Activated T-helper 2 cell treated with anti-CD3 and anti-CD28 coated beads, Interferon-gamma antibody, Interleukin-2, Interleukin-4, amounts not matched to agents 10 μg/mL and 5 μg/mL and 100 μg/mL, durations not matched to agents 14 hours and 24 hours and 36 hours (primary cell): Measurements from ENCODE around the gene COA7. TPM values are rescaled to one million over a fixed set of nuclear protein-coding genes. Genes with fewer than 3 reads are reported as not detected.

Experiments
- DNase-seq: peaks from one replicate; pipeline ENCODE4 v3.0.0; 2021; ENCODE audit warnings: low spot score
- H3K27ac Mint-ChIP-seq: one replicate; pipeline ENCODE4 v1.8.0; 2021; ENCODE audit warnings: mixed read lengths
- H3K27me3 Mint-ChIP-seq: one replicate; pipeline ENCODE4 v1.8.0; 2021; ENCODE audit warnings: low read depth, mixed read lengths
- H3K36me3 Mint-ChIP-seq: one replicate; pipeline ENCODE4 v1.8.0; 2021; ENCODE audit warnings: low read depth, mixed read lengths
- H3K4me1 Mint-ChIP-seq: one replicate; pipeline ENCODE4 v1.8.0; 2021; ENCODE audit warnings: low read depth, mixed read lengths
- H3K4me3 Mint-ChIP-seq: one replicate; pipeline ENCODE4 v1.8.0; 2021; ENCODE audit warnings: low read depth, mild to moderate bottlenecking, moderate library complexity, mixed read lengths
- H3K9me3 Mint-ChIP-seq: one replicate; pipeline ENCODE4 v1.8.0; 2021; ENCODE audit warnings: mixed read lengths
- intact Hi-C: fragments of 100-400 bp; cut with micrococcal nuclease; formaldehyde crosslinking; loops from one replicate; pipeline ENCODE4 v1.15.1; 2023
- total RNA-seq: library from RNA; stranded (reverse); gene quantifications from 2 replicates; pipeline ENCODE4 v1.2.3, GENCODE V29; 2022

Gene COA7
- total RNA-seq, 1 donor from 2014 or later, result 31.5 TPM

DNA sequence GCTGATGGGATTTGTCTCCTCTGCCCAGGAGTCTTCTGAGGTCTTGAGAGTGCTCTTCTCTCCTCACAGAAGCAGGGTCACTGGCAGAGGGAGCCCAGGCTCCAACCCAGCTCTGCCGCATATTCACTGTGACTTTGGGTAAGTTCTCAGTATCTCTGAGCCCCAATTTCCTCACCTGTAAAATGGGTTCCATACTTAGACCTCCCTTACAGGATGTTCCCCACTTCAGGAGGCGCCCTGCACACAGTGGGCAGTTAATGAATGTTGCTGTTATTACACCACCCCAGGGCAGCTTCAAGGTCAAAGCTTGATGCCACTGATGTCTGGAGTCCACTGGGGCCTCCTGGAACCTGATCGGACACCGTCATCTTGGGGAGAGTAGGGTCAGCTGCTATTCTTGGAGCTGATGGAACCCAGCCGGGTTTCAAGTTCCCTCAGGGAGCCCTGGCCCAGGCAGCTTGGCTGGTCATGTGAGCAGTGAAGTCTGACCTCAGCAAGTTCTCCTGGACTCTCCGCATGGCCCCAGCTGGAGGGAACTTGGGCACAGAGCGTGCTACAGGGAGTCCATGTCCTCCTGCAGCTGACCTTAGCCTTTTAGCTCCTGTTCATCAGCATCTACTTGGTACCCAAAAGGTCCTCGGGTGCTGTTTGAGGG is 21.8 kb downstream of the COA7 start:
- Mint-ChIP-seq H3K4me1 (peaks cover 12% of the 10 kb centered on the region), H3K4me3 (no peak overlapping the region), H3K9me3 (no peaks in the 10 kb centered on the region), H3K27me3 (no peaks in the 10 kb centered on the region), H3K27ac (no peak overlapping the region), H3K36me3 (no peaks in the 10 kb centered on the region)
- intact Hi-C loops, result loop anchor here (5.0 kb wide), 1 partner anchor 129 kb away; no protein-coding TSS in a partner anchor
- no peak for DNase-seq

DNA sequence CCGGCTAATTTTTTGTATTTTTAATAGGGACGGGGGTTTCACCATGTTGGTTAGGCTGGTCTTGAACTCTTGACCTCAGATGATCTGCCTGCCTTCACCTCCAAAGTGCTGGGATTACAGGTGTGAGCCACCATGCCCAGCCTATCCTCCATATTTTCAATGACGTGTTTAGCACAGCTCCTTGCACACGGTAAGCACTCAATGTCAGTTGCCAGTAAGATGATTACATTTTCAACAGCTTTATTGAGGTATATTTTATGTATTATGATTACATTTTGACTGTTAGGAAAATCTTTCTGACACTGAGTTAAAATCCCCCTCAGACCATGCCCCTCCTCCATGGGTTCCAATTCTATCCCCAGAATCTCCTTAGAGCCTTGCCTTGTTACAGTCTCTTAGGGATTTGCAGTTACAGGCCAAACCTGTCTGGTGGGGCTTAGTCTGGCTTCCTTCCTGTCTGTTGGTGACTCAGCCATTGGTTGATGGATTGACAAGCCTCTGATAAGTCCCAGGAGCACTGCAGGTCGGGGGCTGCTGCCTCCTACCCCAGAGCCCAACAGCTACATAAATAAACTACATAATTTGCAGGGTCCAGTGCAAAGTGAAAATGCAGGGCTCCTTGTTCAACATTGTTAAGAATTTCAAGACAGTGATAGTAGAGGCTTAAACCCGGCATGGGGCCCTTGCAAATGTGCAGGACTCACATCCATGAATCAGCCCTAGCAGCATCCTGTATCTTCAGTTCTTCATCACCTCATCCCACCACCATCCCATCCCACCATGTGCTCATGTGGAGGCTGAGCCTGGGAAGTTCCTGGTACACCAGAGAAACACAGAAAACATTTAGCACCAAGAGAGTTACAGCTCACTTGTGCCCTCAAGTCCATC is 23.4 kb downstream of the COA7 start:
- H3K27ac Mint-ChIP-seq, result peak overlapping the region; percentile 43
- intact Hi-C loops, result loop anchor here (5.0 kb wide), 1 partner anchor 127 kb away; no protein-coding TSS in a partner anchor
- H3K36me3 Mint-ChIP-seq, result no peaks in the 10 kb centered on the region

DNA sequence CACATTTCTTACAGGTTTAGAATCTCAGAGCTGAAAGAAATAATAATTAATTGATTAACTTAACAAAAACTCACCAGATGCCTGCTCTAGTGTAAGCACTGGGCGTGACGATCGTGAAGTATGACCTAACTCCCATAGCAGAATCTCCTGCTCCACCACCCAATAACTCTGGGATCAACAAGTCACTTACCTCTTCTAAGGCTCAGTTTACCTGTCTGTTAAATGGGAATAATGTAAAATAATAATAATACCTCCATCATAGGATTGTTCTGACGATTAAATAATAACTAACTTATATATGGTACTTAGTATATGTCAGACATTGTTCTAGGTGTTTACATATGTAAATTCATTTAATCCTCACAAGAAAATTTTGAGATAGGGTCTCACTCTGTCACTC is 24.6 kb downstream of the COA7 start:
- Mint-ChIP-seq H3K9me3 (no peaks in the 10 kb centered on the region), H3K36me3 (no peaks in the 10 kb centered on the region), H3K27ac (no peak overlapping the region), H3K4me3 (no peak overlapping the region), H3K27me3 (no peaks in the 10 kb centered on the region), H3K4me1 (peaks cover 12% of the 10 kb centered on the region)
- no peak for DNase-seq
- intact Hi-C loops, result no loop called here

More for the DNA sequence above, 23.4 kb downstream of the COA7 start:
- H3K9me3 Mint-ChIP-seq, result no peaks in the 10 kb centered on the region
- no peak overlapping the region for H3K4me3 Mint-ChIP-seq
- peaks cover 12% of the 10 kb centered on the region for H3K4me1 Mint-ChIP-seq
- H3K27me3 Mint-ChIP-seq, result no peaks in the 10 kb centered on the region
- no peak for DNase-seq

DNA sequence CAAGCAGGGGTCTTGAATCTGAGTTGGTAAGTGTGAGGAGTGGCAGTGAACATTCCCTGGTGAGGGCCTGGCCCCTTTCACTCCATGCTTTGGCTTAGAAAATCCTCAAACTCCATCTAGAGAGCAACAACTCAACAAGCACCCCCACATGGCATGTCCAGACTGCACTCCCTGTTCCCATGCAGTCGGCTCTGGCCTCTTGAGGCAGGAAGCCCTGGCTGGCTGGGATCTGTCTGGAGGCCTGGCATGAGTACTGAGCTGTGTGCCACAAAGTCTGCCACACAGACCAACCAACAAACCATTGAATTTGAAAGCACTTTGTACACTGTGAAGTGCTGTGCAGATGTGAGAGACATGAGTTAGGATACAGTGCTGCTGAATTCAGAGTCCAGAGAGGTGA is 25.2 kb downstream of the COA7 start:
- H3K4me1 Mint-ChIP-seq, result peaks cover 12% of the 10 kb centered on the region
- H3K4me3 Mint-ChIP-seq, result no peak overlapping the region
- DNase-seq, result no peak
- H3K27ac Mint-ChIP-seq, result no peak overlapping the region
- no peaks in the 10 kb centered on the region for H3K36me3 Mint-ChIP-seq
- no peaks in the 10 kb centered on the region for H3K9me3 Mint-ChIP-seq
- H3K27me3 Mint-ChIP-seq, result no peaks in the 10 kb centered on the region
- intact Hi-C loops, result no loop called here

DNA sequence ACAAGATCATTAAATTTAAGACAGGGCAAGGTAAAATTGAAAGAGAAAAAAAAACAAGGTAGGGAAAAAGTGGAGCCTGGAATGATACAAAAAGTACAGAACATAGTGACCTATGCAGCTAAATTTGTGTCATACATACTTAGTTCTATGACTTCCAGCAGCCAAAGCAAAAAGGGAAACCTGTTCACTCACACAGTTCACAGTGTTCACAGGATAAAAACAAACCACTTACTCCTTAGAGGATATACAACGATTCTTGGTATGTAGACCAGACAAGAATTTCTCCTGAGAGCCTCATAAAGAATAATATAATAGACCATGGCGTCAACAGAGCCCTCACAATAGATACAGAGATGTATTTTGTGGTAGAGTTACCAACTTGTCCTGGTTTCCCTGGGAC is 27.5 kb downstream of the COA7 start:
- intact Hi-C loops, result no loop called here
- H3K36me3 Mint-ChIP-seq, result no peaks in the 10 kb centered on the region
- no peak overlapping the region for H3K27ac Mint-ChIP-seq
- peaks cover 12% of the 10 kb centered on the region for H3K4me1 Mint-ChIP-seq
- no peak overlapping the region for H3K4me3 Mint-ChIP-seq
- DNase-seq, result no peak
- H3K27me3 Mint-ChIP-seq, result no peaks in the 10 kb centered on the region
- H3K9me3 Mint-ChIP-seq, result no peaks in the 10 kb centered on the region

DNA sequence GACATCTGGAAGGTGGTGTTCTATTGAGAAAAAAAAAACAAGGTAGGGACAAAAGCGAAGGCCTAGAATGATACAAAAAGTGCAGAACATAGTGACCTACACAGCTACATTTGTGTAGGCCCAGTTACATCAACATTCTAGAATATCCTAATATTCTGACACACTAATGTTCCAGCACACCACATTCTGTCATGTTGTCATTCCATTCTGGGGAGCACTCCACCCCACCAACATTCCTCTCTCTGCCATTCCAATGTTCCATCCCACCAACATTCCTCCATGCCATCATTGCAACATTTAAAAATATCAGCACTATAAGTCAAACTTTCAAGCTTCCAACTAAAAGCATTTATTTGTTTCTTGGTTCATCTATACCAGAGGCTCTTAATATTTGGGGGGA is 28.5 kb downstream of the COA7 start:
- no peaks in the 10 kb centered on the region for H3K9me3 Mint-ChIP-seq
- H3K27me3 Mint-ChIP-seq, result no peaks in the 10 kb centered on the region
- H3K36me3 Mint-ChIP-seq, result no peaks in the 10 kb centered on the region
- no peak overlapping the region for H3K4me3 Mint-ChIP-seq
- no peak for DNase-seq
- H3K27ac Mint-ChIP-seq, result no peak overlapping the region
- H3K4me1 Mint-ChIP-seq, result peaks cover 5% of the 10 kb centered on the region
- intact Hi-C loops, result no loop called here

DNA sequence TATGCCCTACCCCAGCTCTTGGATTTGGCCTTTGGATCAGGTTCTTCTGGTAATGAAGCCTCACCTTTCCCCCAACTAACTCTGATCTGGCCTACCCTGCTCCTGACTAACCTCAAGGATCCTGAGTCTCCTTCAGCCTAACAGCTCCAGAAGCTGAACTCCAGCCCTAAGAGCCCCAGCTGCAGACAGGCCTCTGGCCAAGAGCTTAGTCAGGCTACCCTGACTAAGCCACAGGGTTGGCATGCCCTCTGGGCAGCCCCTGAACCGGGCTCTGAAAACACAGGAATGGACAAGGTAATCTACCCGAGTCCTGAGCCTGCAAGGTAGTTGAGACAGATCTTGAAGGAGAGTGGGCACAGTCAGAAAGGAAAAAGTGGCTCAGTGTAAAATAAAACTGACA is 29.4 kb downstream of the COA7 start:
- H3K4me1 Mint-ChIP-seq, result no peaks in the 10 kb centered on the region
- no peaks in the 10 kb centered on the region for H3K27me3 Mint-ChIP-seq
- H3K27ac Mint-ChIP-seq, result no peak overlapping the region
- no peaks in the 10 kb centered on the region for H3K9me3 Mint-ChIP-seq
- intact Hi-C loops, result no loop called here
- DNase-seq, result no peak
- no peaks in the 10 kb centered on the region for H3K36me3 Mint-ChIP-seq
- no peak overlapping the region for H3K4me3 Mint-ChIP-seq

DNA sequence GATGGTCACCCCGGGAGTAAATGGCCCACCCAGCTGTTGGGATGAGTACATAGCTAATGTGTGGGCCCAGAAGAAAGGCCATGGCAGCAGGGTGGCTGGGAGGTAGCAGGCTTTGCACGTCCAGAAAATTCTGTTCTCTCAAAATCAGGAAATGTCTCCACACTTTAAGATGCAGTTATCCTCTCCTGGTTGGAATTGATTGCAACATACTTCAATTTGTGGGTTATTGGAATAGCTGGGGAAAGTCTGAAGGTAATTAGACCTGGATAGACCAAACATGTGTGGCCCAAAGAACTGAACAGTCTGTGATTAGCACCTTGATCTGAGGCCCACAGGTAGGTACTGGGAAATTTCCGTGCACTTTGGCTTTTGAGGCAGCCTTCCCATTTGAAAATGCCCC is 30.2 kb downstream of the COA7 start:
- intact Hi-C loops, result no loop called here
- DNase-seq, result no peak
- H3K4me3 Mint-ChIP-seq, result no peak overlapping the region
- no peak overlapping the region for H3K27ac Mint-ChIP-seq
- no peaks in the 10 kb centered on the region for H3K4me1 Mint-ChIP-seq
- no peaks in the 10 kb centered on the region for H3K27me3 Mint-ChIP-seq
- no peaks in the 10 kb centered on the region for H3K36me3 Mint-ChIP-seq
- H3K9me3 Mint-ChIP-seq, result no peaks in the 10 kb centered on the region

DNA sequence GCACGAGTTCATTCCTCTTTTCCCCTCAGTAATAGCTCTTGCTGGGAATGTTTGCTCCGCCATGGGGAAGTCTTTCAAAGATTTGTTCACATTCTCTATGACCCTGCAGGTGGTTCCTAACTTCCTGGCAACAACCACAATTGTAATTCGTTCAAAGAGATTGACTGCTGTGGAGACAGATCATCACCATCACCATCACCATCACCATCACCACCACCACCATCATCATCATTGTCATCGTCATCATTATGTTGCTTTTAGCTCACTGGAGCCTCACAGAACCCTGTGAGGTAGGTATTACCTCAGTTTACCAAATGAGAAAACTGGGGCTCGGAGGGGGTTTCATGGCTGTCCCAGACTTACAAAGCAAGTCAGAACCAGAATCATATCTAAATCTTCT is 30.9 kb downstream of the COA7 start:
- no peaks in the 10 kb centered on the region for H3K36me3 Mint-ChIP-seq
- H3K4me3 Mint-ChIP-seq, result no peak overlapping the region
- intact Hi-C loops, result no loop called here
- H3K9me3 Mint-ChIP-seq, result no peaks in the 10 kb centered on the region
- H3K4me1 Mint-ChIP-seq, result no peaks in the 10 kb centered on the region
- DNase-seq, result no peak
- H3K27me3 Mint-ChIP-seq, result no peaks in the 10 kb centered on the region
- H3K27ac Mint-ChIP-seq, result no peak overlapping the region

DNA sequence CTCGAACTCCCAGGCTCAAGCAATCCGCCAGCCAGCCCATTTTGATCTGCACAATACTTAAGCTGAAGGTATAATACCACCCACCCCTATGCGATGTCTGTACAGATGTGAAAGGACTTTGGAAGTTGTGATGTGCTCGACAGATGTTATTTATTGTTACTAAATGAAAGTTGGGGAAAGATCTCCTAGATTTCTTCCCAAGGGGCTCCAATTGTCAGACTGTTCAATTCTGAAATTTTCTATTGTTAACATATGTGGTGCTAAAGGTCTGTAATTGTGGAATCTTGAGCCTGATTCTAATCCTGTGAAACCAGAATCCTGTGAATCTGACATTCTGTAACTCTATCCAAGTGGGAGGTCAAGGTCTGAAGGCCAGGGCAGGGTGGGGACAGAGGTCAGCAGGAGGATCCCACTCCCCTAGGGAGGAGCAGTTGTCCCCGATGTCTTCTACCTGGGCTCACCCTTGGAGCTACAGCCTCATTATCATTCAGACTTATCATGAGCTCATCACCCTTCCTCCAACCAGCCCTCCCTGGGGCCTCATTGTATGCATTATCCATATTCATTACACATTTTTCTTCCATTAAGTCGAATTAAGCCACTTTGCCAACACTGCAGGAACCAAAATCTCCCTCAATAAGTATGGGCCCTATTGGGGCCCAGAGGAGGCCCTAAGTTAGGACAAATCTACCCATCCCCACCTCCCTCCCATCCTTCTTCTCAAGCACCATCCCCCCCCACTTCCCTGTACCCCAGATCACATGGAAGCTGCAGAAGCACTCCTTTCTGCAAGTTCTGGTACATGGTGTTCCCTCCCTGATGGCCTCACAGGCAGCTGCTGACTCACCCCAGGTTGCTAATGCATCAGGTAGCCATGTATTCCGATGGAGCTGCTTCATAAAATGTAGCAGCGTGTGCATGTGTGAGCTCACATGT is 32.9 kb downstream of the COA7 start:
- no peaks in the 10 kb centered on the region for H3K9me3 Mint-ChIP-seq
- no peaks in the 10 kb centered on the region for H3K4me1 Mint-ChIP-seq
- H3K27ac Mint-ChIP-seq, result no peak overlapping the region
- H3K36me3 Mint-ChIP-seq, result no peaks in the 10 kb centered on the region
- DNase-seq, result no peak
- H3K27me3 Mint-ChIP-seq, result no peaks in the 10 kb centered on the region
- H3K4me3 Mint-ChIP-seq, result no peak overlapping the region
- intact Hi-C loops, result no loop called here

DNA sequence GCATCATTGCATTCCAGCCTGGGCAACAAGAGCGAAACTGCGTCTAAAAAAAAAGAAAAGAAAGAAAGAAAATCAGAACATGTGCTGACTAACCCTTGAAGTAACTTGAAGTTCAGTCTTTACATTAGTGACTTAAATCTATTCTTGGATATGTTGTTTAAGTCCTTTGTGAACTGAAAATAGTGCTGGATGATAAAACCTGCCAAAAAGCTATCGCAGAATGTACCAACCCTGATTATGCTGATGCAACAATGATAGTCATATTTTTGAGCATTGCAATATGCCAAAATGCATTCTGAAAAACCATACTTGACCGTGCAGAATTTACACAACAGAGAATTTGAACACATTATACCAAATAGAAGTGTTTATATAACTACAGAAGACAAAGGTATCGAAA is 34.4 kb downstream of the COA7 start:
- Mint-ChIP-seq H3K4me3 (no peak overlapping the region), H3K4me1 (peaks cover 12% of the 10 kb centered on the region), H3K27me3 (no peaks in the 10 kb centered on the region), H3K9me3 (no peaks in the 10 kb centered on the region), H3K36me3 (no peaks in the 10 kb centered on the region), H3K27ac (no peak overlapping the region)
- DNase-seq, result no peak
- intact Hi-C loops, result no loop called here

DNA sequence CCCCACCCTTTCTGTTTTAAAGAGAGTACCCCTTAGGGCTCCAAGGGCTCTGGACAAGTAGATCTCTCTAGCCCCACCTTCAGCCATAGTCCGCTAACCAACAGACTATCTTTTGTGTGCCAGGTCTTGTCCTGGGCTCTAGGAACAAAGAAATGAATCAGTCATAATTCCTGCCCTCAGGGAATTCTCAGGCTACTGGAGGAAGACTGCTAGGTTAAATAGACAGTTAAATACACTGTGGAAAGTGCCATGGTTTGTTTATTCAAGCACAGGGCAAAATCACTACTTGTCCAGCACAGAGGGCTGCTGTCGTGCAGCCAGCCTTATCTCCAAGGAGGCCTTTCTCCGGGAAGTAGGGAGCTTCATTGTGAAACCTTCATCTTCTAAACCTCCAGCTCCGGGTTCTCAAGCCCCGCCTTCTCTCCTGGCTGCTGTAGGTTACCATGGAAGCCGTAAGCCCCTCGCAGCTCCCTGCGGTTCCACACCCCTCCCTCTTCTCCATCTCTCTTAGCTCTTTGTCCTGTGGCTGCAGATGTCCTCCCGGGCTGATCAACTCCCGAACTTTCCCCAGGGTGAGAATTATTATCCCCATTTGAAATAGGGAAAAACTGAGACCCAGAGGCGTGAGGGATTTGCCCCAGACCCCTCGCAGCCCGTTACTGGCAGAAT is 35.4 kb downstream of the COA7 start:
- H3K4me1 Mint-ChIP-seq, result peaks cover 14% of the 10 kb centered on the region
- H3K27me3 Mint-ChIP-seq, result no peaks in the 10 kb centered on the region
- intact Hi-C loops, result no loop called here
- no peak for DNase-seq
- no peaks in the 10 kb centered on the region for H3K36me3 Mint-ChIP-seq
- H3K9me3 Mint-ChIP-seq, result no peaks in the 10 kb centered on the region
- no peak overlapping the region for H3K27ac Mint-ChIP-seq
- no peak overlapping the region for H3K4me3 Mint-ChIP-seq
